GM23338 (cell line): ENCODE results near the gene PRAMEF12.
"Not testable (repeated sequence)": the region's sequence is repeated elsewhere in the genome, so short reads cannot be mapped to it uniquely, and the experiment has no call there.

Experiments
- CREB1 ChIP-seq: fragments of 250-450 bp; sonication (Bioruptor Pico); IDR thresholded peaks from 2 replicates; pipeline ENCODE4 v1.5.0; 2020; ENCODE audit warnings: low read depth, mild to moderate bottlenecking, moderate library complexity
- EZH2 ChIP-seq: fragments of 200-600 bp; sonication (generic); IDR thresholded peaks from one replicate; pipeline ENCODE4 v1.8.0; 2017; ENCODE audit warnings: antibody characterized with exemption, mild to moderate bottlenecking, low read depth; ENCODE audit not compliant: unreplicated experiment
- NANOG ChIP-seq: IDR thresholded peaks from 2 replicates; pipeline ENCODE4 v1.6.1; 2016; ENCODE audit warnings: antibody characterized with exemption, borderline replicate concordance
- TF ChIP-seq, protein P1 (sequence below), 2 experiments: fragments of 200-600 bp in 1 of 2; sonication (generic) in 1 of 2; conservative IDR thresholded peaks; 2 replicates each; pipeline versions ENCODE4 v1.5.1 to v1.6.1; 2016 to 2017; ENCODE audit warnings: antibody characterized with exemption in 2 of 2, low read depth in 2 of 2, mild to moderate bottlenecking in 2 of 2, moderate library complexity in 1 of 2
- TF ChIP-seq, protein P2 (sequence below): IDR thresholded peaks from one replicate; pipeline ENCODE4 v1.6.1; 2018; ENCODE audit warnings: antibody characterized with exemption; ENCODE audit not compliant: unreplicated experiment

DNA sequence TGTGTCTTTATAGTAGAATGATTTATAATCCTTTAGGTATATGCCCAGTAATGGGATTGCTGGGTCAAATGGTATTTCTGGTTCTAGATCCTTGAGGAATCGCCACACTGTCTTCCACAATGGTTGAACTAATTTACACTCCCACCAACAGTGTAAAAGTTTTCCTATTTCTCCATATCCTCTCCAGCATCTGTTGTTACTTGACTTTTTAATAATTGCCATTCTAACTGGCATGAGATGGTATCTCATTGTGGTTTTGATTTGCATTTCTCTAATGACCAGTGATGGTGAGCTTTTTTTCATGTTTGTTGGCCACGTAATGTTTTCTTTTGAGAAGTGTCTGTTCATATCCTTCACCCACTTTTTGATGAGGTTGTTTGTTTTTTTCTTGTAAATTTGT lies 42.5 kb upstream of the PRAMEF12 start:
- not testable (repeated sequence) for TF ChIP-seq EZH2; NANOG; CREB1 (CRISPR knock-in tag)
- TF ChIP-seq, protein P1, sequence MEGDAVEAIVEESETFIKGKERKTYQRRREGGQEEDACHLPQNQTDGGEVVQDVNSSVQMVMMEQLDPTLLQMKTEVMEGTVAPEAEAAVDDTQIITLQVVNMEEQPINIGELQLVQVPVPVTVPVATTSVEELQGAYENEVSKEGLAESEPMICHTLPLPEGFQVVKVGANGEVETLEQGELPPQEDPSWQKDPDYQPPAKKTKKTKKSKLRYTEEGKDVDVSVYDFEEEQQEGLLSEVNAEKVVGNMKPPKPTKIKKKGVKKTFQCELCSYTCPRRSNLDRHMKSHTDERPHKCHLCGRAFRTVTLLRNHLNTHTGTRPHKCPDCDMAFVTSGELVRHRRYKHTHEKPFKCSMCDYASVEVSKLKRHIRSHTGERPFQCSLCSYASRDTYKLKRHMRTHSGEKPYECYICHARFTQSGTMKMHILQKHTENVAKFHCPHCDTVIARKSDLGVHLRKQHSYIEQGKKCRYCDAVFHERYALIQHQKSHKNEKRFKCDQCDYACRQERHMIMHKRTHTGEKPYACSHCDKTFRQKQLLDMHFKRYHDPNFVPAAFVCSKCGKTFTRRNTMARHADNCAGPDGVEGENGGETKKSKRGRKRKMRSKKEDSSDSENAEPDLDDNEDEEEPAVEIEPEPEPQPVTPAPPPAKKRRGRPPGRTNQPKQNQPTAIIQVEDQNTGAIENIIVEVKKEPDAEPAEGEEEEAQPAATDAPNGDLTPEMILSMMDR (conservative IDR thresholded peaks at IDR 0.05; ENCODE audit: low read depth in 2 of 2) = not testable (repeated sequence)
- TF ChIP-seq, protein P2, sequence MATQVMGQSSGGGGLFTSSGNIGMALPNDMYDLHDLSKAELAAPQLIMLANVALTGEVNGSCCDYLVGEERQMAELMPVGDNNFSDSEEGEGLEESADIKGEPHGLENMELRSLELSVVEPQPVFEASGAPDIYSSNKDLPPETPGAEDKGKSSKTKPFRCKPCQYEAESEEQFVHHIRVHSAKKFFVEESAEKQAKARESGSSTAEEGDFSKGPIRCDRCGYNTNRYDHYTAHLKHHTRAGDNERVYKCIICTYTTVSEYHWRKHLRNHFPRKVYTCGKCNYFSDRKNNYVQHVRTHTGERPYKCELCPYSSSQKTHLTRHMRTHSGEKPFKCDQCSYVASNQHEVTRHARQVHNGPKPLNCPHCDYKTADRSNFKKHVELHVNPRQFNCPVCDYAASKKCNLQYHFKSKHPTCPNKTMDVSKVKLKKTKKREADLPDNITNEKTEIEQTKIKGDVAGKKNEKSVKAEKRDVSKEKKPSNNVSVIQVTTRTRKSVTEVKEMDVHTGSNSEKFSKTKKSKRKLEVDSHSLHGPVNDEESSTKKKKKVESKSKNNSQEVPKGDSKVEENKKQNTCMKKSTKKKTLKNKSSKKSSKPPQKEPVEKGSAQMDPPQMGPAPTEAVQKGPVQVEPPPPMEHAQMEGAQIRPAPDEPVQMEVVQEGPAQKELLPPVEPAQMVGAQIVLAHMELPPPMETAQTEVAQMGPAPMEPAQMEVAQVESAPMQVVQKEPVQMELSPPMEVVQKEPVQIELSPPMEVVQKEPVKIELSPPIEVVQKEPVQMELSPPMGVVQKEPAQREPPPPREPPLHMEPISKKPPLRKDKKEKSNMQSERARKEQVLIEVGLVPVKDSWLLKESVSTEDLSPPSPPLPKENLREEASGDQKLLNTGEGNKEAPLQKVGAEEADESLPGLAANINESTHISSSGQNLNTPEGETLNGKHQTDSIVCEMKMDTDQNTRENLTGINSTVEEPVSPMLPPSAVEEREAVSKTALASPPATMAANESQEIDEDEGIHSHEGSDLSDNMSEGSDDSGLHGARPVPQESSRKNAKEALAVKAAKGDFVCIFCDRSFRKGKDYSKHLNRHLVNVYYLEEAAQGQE = not testable (repeated sequence)
